KMS-11 (cell line): ENCODE data around the gene OCA2.

Source experiments
- H2AFZ ChIP-seq: fragments of 200-600 bp; sonication (generic); 2 replicates; pipeline ENCODE4 v1.6.1; 2016; ENCODE audit warnings: antibody characterized with exemption, mixed run types, low read depth
- H3K27ac ChIP-seq: fragments of 200-600 bp; sonication (generic); 2 replicates; pipeline ENCODE4 v1.6.1; 2016; ENCODE audit warnings: mild to moderate bottlenecking, mixed run types
- H3K27me3 ChIP-seq: fragments of 200-600 bp; sonication (generic); 2 replicates; pipeline ENCODE4 v1.6.1; 2017; ENCODE audit warnings: mild to moderate bottlenecking, low read depth, mixed run types, moderate library complexity; ENCODE audit not compliant: insufficient read depth
- H3K36me3 ChIP-seq: fragments of 200-600 bp; sonication (generic); 2 replicates; pipeline ENCODE4 v1.6.1; 2017; ENCODE audit warnings: mild to moderate bottlenecking, mixed run types; ENCODE audit not compliant: insufficient read depth
- H3K4me1 ChIP-seq: fragments of 200-600 bp; sonication (generic); 2 replicates; pipeline ENCODE4 v1.6.1; 2016; ENCODE audit warnings: mild to moderate bottlenecking, low read depth, mixed run types; ENCODE audit not compliant: poor library complexity, severe bottlenecking
- H3K4me2 ChIP-seq: fragments of 200-600 bp; sonication (generic); 2 replicates; pipeline ENCODE4 v1.7.0; 2016; ENCODE audit warnings: mild to moderate bottlenecking, mixed run types
- H3K4me3 ChIP-seq: fragments of 200-600 bp; sonication (generic); IDR thresholded peaks from 2 replicates; pipeline ENCODE4 v1.6.1; 2017; ENCODE audit warnings: low read depth, low read length, mixed read lengths; ENCODE audit not compliant: insufficient read depth
- H3K79me2 ChIP-seq: fragments of 200-600 bp; sonication (generic); 2 replicates; pipeline ENCODE4 v1.6.1; 2016; ENCODE audit warnings: low read depth, mixed run types; ENCODE audit not compliant: insufficient read depth
- H3K9ac ChIP-seq: fragments of 200-600 bp; sonication (generic); 2 replicates; pipeline ENCODE4 v1.6.1; 2016; ENCODE audit warnings: mild to moderate bottlenecking, mixed run types
- H4K20me1 ChIP-seq: fragments of 200-600 bp; sonication (generic); 2 replicates; pipeline ENCODE4 v1.6.1; 2016; ENCODE audit warnings: mild to moderate bottlenecking, mixed run types; ENCODE audit not compliant: insufficient read depth
- CTCF ChIP-seq: fragments of 200-600 bp; sonication (generic); conservative IDR thresholded peaks from 2 replicates; pipeline ENCODE4 v1.6.1; 2017; ENCODE audit warnings: low read depth, mild to moderate bottlenecking, antibody characterized with exemption, low read length, moderate library complexity, mixed read lengths

OCA2 gene

DNA sequence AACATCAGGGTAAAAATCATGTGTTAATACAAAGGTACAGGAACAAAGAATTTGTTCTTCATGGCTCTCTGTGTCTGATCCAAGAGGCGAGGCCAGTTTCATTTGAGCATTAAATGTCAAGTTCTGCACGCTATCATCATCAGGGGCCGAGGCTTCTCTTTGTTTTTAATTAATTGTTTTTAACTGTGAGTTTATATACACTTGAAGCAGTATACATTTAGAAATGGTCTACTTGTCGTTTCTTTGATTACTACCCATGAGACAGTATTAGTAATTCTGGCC, 21.2 kb upstream of the OCA2 start:
- H3K27me3 ChIP-seq = no peaks in the 10 kb centered on the region
- H2AFZ ChIP-seq = no peak overlapping the region
- H3K4me3 ChIP-seq = no peak overlapping the region
- no peaks in the 10 kb centered on the region for H3K4me1 ChIP-seq
- H3K27ac ChIP-seq = no peak overlapping the region
- no peaks in the 10 kb centered on the region for H4K20me1 ChIP-seq
- no peaks in the 10 kb centered on the region for H3K79me2 ChIP-seq
- no peak overlapping the region for H3K4me2 ChIP-seq
- no peak for TF ChIP-seq CTCF
- no peak overlapping the region for H3K9ac ChIP-seq
- no peaks in the 10 kb centered on the region for H3K36me3 ChIP-seq

- Histone ChIP-seq H3K27ac (no peak overlapping the region), H3K9ac (no peak overlapping the region), H3K27me3 (no peaks in the 10 kb centered on the region), H2AFZ (no peak overlapping the region), H4K20me1 (no peaks in the 10 kb centered on the region), H3K4me1 (no peaks in the 10 kb centered on the region), H3K4me2 (no peak overlapping the region), H3K4me3 (no peak overlapping the region), H3K36me3 (no peaks in the 10 kb centered on the region), H3K79me2 (no peaks in the 10 kb centered on the region)
- no peak for TF ChIP-seq CTCF
Measured at GRCh38 chr15:28118531-28118930, 19.4 kb upstream of the OCA2 start.

DNA sequence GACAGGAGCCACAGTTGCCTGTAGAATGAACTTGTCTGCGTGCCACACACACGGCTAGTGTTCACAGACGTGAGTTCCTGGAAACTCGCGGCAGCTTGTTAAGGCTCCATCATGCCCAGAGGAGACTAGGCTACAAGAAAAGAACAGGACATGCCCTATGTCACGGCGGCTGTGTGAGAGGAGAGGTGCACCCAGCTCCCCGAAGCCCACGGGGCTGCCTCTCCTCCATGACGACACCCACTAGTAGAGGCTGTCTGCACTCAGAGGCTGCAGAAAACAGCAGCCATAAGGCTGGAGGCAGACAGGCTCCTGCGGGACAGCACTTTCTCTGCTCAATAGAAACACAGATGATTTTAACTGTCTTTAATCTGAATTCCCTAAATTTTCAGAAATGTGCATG, 19.0 kb upstream of the OCA2 start:
- H2AFZ ChIP-seq = no peak overlapping the region

GRCh38 chr15:28117432-28117990, 18.4 kb upstream of the OCA2 start:
- Histone ChIP-seq H3K79me2 (no peaks in the 10 kb centered on the region), H3K27ac (no peak overlapping the region), H3K9ac (no peak overlapping the region), H2AFZ (no peak overlapping the region), H3K4me1 (no peaks in the 10 kb centered on the region), H4K20me1 (no peaks in the 10 kb centered on the region), H3K36me3 (no peaks in the 10 kb centered on the region), H3K27me3 (no peaks in the 10 kb centered on the region), H3K4me3 (no peak overlapping the region), H3K4me2 (no peak overlapping the region)
- no peak for TF ChIP-seq CTCF

More for the DNA sequence above, 19.0 kb upstream of the OCA2 start:
- Histone ChIP-seq H3K36me3 (no peaks in the 10 kb centered on the region), H3K27ac (no peak overlapping the region), H3K4me3 (no peak overlapping the region), H3K79me2 (no peaks in the 10 kb centered on the region), H3K4me1 (no peaks in the 10 kb centered on the region), H3K9ac (no peak overlapping the region), H3K27me3 (no peaks in the 10 kb centered on the region), H3K4me2 (no peak overlapping the region), H4K20me1 (no peaks in the 10 kb centered on the region)
- no peak for TF ChIP-seq CTCF
